HG02885 (cell line): ENCODE measurements around the gene KRT79.
"Not testable (repeated sequence)": the region's sequence is repeated elsewhere in the genome, so short reads cannot be mapped to it uniquely, and the experiment has no call there.

ENCODE experiments used
- ATAC-seq: cut with Tn5 transposase; IDR thresholded peaks from one replicate; pipeline ENCODE4 v1.9.1; 2021; ENCODE audit warnings: mild to moderate bottlenecking; ENCODE audit not compliant: unreplicated experiment, poor library complexity

The KRT79 gene

DNA sequence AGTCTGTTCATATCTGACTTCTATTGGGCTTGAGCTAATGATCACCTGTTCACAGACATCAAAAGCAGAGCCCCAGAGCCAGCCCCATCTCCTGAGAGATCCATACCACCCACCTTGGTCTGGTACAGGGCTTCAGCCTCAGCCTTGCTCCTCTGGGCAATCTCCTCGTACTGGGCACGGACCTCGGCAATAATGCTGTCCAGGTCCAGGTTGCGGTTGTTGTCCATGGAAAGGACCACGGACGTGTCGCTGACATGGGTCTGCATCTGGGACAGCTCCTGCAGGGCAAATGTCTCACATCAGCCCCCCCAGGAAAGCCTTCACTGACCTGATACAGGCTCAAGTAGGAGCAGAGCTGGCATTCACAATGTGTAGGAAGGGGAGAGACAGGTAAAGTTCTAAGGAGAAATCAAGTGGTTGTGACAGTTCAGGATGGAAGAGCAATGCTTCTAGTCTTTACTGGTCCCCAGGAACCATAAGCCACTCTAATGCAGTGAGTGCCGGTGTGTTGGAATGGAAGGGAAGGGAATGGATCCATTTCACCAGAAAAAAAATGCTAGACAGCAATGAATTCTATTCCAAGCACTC is 25.4 kb downstream of the KRT79 start:
- no peak for ATAC-seq

DNA sequence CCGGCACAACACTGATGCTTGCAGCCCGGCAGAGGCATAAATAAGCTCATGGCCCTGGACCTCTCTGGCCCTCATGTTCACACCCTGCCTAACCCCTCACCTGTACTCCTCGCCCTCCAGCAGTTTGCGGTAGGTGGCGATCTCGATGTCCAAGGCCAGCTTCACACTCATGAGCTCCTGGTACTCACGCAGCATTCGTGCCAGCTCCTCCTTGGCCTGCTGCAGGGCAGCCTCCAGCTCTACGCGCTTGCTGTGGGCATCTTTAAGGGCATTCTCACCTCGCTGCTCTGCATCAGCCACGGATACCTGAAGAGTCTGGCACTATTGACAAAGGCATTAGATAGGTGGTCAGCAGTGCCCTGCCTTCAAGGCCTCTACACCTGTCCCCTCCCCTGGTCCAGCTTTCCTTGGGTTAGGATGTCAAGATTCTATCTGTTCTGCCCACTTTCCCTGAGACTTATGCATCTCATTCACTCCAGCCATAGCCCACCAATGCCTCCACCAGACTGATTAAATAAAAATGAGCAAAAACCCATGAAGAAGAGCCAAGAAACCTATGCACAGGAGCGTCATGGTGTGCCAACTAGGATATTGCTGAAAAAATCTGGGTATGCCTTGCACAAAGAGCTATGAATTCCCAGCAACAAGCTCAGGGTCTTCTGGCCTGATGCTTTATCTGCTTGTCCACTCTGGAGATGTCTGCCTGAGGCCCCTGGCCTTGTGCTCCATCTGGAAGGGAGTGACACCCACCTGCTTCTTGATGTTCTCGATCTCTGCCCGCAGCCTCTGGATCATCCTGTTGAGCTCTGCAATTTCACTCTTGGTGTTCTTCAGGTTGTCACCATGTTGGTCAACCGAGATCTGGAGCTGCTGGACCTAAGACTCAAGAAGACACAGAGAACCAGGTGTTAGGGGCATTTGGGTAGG is 26.3 kb downstream of the KRT79 start:
- no peak for ATAC-seq

DNA sequence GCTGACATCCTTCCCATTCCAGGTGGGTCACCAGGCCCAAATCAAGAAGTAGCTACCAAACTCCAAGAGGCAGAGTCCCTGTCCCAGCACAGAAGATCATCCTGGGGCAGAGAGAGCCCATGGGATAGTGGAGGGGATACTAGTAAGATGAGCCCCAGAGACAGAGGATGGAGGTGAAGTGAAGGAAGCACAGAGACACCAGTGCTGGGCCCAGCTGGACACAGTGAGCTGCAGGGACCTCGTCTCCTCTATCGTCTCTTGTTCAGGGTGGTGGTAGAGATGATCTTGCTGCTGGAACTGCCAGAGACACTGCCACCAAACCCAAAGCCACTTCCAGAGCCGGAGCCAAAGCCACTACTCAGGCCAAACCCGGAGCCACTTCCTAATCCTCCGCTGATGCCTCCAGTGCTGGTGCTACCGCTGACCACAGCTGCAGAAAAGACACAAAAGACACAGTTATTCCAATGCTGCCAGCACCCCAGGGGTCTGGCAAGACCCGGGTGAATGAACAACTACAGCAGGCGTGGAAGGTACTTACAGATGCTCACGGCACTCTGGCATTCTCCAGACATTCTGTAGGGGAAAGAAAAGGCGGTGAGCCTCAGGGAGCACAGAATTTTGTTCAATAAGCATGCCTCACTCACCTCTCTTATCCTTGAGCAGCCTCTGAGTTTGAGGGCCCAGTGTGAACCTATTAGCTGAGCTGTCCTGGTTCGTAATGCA is 27.1 kb downstream of the KRT79 start:
- no peak for ATAC-seq

DNA sequence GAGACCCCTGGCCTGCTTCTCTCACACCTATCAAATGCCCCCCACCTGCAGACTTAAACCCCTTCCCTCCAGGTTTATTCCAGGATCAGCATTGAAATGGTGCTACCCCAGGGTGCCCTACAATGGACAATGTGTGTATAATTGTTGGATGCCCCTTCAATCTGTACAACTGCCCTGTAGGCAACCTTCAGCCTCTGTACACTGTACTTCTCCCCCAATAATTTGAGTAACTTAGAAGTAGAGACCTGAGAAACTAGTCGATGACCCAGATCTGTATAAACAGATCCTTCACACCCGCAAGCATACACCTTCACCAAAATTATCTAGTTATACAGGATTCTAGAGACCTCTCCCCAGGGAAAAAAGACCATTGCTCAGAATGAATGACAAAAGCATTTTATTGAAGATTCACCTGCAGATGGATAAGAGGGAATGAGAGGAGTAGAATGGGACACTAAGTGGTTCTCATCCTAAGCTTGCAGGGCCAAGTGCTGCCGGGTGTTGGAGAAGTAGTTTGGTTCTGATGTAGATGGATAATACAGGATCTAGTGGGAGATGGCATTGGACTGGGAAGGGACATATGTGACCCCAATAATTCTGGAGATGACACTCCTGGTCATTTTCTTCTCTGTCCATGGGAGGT is 27.8 kb downstream of the KRT79 start:
- no peak for ATAC-seq

DNA sequence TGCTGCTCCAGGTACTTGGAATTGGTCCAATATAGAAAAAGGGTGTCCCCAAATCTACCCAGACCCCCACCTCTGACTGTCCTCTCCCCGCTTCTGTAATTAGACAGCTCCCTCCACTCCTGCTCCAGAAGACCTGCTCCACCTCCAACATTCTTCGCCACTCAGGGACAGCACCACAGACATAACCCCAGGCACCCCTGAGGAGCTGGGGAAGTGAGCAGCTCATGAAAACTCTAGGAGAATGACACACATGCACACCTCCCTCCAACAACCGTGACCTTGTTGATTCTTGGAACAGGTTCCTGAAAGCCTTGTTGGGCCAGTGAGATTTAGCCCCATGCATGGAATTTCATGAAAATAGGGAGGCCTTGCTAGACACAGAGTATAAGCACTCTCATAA is 28.4 kb downstream of the KRT79 start:
- ATAC-seq, result no peak

DNA sequence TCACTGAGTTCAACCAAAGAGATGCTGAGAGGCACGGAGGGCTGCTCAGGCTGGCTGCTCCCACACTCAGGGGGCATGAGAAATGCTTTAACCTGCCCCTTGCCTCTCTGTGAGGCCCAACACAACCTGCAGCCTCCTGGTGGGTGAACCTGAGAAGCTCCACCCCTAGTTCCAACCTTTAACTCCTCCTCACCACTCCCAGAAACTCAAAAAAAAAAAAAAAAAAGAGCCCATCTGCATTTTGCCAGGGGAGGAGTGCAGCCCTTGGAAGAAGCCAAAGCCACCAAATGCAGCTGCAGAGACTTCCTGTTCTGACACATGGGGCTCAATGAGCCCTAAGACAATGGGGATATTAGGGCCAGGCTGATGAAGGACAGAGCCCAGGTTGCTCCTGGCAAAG is 29.1 kb downstream of the KRT79 start:
- no peak for ATAC-seq

DNA sequence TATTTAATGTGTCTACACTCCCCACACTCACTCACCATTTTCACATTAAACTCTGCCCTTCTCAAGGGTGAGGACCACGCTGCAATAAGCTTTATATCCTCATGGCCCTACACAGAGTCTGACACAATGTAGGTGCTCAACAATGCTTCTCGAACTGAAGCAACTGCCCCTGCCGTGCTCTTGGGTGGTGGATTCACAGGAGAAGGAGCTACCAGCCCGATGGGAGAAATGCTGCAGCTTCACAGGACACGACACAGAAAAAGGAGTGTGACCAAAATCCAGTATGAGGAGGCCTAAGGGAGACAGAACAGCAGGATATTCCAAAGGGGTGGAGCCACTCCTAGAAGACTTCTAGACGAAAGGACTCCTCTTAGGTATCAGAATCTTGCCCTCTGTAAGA is 31.7 kb downstream of the KRT79 start:
- ATAC-seq, result no peak

DNA sequence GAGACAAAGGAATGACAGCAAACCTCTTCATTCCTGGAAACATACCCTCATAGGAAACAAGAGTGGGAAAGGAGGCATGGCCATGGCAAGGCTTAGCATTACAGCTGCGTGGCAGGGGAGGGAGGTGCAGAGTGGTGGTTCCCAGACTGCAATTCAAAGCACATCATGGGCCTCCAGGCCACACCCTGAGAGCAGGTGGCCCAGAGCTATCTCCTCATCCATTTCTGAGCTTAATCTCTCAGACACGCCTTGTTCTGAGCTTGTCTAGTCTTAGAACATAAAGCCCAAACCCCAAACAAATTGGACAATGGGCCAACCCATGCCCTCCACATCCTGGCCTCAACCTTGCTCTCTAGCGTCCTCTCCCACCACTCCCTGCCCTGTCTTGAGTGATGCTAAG is 32.3 kb downstream of the KRT79 start:
- no peak for ATAC-seq

DNA sequence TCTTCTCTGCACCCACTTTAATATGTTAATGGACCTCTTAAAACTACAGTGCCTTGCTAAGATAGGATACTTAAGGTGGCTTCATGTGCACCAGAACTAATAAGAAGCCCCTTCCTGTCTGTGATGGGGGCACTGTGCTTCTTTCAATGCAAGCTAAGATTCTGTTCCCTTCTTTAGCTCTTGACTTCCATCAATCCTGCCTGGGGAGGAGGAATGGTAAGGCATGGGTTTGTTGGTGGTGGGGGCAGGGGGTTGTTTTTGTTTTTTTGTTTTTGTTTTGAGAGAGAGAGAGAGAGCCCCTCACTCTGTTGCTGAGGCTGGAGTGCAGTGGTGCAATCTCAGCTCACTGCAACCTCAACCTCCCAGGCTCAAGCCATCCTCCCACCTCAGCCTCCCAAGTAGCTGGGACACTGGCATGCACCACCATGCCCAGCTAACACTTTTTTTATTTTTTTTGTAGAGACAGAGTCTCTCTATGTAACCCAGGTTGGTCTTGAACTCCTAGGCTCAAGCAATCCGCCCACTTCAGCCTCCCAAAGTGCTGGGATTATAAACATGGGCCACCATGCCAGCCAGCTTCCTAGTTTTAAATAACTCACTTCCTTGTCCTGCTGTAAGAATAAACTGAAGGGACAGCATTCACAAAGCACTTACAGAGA is 33.7 kb downstream of the KRT79 start:
- ATAC-seq, result no peak

DNA sequence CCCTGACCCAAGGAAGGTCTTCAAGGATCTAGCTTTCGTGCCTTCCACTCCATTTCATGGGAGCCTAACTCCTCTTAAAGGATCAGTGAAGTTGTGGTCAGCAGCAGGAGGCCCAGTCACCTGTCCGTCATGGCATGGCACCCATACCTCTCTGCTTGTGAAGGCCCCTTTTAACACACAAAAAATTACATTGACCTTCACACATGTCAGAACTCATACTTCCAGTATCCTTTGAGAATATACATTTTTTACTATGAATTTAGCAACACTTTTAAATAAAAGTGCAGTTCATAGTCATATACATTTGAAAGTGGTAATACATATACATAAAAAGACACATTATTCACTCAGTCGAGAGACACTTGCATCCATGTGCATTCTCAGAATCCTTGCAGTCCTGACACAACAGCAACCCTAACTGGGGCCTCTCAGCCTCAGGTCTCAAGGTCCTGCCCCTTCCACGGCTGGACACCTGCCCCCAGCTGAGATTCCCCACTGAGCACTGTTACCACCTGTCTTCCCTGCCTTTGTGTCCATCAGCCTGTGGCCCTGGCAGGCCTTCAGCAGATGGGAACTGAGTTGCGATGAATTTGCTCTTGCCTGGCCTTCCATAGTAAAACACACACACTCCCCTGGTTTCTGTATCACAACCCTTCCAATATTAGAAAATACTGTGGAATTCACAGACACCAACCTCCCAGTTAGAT is 34.5 kb downstream of the KRT79 start:
- no peak for ATAC-seq

DNA sequence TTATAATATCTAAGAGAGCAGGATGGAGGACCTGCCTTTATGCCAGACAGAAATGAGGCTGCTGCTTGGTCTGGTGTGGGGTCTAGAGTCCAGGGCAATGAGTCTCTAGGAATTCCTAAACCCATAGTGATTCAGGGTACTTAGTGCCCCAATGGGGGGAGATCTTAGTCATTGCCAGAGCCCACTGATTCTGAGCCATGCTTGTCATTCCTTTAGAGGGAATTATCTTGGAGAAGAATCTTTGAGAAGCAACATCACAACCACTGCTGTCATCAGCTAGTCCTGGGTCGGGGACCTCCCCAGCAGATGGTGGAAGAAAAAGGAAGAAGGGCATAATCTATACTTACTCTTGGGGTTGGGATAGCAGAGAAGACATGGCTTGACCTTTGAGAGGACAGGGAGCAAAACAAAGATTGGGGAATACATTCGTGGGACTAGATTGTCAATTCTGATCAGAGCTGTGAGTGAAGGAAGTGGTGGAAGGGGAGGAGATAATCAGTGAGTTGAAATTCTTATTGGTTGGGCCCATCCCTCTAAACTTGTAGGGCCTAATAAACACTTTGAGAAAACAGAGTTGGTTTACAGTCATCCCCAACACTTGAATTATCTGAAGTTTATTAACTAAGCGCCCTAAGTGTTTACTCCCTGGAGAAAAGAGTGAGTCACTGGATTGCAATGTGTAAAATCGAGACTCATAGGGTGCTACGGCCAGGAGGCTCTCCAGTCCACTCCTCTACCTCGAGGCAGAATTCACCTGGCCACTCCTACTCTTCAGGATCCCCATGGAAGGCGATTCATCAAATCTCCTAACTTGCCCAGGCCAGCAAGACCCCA is 35.2 kb downstream of the KRT79 start:
- no peak for ATAC-seq

DNA sequence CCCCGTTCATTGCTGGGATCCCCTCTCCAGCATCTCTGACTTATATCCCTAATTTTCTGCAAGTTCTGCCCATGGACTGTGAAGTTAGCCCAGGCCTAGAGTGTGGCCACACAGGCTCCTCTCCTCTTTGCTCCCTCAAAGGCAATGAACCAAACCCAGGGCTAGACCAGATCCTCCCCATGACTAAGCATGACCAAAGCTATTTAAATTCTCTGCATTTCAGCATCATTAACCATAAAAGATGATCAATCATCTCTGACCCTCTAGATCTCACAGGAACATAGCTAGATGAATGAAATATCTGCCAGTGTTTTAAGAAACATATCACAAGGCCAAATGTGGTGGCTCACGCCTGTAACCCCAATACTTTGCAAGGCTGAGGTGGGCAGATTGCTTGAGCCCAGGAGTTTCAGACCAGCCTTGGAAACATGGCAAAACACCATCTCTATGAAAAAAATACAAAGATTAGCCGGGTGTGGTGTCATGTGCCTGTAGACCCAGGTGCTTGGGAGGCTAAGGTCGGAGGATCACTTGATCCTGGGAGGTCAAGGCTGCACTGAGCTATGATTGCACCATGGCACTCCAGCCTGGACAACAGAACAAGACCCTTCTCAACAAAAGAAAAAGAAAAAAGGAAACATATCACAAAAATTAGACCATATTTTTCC is 36.0 kb downstream of the KRT79 start:
- ATAC-seq, result no peak

DNA sequence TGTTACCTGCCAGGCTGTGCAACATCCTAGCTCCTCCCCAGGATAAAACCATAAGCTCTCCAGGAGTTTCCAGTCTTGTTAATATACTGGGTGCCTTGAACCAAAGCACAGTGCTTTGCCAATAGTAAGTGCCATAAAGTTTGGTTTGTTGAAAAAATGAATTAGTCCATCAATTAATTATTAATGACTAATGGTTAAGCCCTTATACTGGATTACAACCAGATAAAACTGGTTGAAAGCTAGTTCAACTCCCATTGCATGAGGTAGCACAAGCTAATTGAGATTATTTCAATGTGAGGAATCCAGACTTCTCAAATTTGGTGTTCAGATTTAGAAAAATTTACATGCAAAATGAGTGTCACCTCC is 36.6 kb downstream of the KRT79 start:
- ATAC-seq, result no peak

DNA sequence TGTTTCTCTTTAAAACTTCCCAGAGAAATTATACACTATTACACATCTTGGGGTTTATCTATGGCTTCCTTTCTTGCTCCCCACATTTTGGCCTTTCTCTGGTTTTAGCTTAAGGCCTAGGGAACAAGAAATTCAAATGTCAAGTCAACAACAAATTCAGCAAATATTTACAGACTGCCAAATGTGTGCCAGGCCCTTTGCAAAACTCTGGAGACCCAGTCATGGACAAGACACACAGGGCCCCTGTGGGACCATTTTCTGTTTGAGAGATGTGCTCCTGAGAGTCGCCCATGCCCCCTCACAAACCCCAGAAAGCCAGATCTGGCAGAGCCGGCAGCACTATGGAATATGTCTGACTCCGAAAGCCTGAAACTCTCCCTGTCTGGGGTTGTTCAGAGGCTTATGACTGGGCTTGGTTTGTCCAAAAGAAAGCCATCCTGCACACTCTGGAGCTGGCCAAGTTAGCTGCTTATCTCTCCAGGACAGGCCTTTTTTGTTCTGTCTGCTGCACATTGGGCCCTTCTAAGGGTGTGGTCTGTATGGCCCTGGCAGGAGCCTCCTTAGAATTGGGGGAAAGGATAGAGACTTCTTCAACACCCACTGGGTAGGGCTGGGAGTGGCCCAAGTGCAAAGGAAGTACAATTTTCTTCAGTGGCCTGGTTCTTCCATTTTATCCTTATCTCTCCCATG is 37.1 kb downstream of the KRT79 start:
- no peak for ATAC-seq

DNA sequence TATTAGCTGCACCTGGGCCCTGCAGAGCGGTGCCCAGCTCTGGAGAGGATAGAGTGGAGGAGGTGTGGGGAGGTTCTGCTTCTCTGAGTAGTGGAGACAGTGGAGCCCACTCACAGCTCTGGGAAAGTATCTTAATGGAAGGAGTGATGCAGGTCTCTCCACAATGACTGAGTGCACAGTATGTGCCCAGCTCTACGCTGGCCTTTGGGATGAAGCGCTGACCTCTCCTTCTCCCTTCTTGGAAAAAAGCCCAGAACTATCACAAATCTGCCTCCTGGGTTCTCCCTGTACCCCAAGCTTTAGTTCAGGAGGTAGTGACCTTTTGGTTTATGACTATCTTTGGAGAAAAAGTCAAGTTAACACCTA is 37.7 kb downstream of the KRT79 start:
- no peak for ATAC-seq

DNA sequence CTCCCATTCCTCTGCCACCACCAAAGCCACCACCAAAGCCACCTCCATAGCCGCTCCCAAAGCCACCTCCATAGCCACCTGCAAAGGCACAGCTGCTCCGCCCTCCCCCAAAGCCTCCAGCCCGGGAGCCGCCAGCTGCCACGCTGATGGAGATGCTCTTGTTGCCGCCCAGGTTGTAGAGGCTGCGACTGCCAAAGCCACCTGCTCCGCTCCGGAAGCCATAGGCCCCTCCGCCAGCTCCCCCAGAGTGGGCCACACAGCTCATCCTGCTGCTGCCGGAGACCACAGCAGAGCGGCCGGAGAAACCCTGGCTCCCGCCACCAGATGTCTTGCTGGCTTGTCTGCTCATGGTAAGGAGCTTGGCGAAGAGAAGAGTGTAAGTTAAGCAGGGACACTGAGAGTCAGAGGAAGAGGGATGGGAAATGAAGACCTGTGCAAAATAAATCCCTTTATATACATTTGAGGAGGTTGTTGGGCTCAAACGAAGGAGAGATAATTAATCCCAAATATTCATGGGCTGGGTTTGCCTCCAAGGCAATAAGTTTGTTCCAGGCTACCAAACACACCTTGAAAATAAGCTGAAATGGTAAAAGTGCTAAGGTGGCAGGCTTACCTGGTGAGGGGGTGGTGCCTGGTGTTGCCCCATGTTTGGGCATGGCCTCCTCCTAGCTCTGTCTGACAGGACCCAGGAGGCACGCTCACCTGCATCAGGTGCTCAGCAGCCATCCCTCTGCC is 38.2 kb downstream of the KRT79 start, which contains the start of gene KRT3:
TSS of gene KRT3 (minus strand) at position 424 of the 735 bp plus-strand sequence. CDS start at position 349, 75 bp downstream.
- no peak for ATAC-seq

DNA sequence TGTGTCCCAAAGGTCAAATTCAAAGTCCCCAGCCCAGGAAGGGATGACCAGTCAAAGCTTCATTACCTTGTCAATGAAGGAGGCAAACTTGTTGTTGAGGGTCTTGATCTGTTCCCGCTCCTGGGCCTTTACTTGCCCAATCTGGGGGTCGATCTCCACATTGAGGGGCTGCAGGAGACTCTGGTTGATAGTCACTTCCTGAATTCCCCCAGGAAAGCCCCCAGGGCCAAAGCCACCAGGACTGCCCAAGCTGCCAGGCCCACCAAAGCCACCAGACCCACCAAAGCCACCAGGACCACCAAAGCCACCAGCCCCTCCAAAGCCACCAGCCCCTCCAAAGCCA is 38.8 kb downstream of the KRT79 start:
- not testable (repeated sequence) for ATAC-seq
